Eye (tissue), 1 donor: ENCODE results near the gene PPARD.
"Not testable (repeated sequence)": the region's sequence is repeated elsewhere in the genome, so short reads cannot be mapped to it uniquely, and the experiment has no call there.

ENCODE experiments used
- DNase-seq: peaks from one replicate; pipeline ENCODE4 v3.0.0-alpha.2; 2015

Gene PPARD

DNA sequence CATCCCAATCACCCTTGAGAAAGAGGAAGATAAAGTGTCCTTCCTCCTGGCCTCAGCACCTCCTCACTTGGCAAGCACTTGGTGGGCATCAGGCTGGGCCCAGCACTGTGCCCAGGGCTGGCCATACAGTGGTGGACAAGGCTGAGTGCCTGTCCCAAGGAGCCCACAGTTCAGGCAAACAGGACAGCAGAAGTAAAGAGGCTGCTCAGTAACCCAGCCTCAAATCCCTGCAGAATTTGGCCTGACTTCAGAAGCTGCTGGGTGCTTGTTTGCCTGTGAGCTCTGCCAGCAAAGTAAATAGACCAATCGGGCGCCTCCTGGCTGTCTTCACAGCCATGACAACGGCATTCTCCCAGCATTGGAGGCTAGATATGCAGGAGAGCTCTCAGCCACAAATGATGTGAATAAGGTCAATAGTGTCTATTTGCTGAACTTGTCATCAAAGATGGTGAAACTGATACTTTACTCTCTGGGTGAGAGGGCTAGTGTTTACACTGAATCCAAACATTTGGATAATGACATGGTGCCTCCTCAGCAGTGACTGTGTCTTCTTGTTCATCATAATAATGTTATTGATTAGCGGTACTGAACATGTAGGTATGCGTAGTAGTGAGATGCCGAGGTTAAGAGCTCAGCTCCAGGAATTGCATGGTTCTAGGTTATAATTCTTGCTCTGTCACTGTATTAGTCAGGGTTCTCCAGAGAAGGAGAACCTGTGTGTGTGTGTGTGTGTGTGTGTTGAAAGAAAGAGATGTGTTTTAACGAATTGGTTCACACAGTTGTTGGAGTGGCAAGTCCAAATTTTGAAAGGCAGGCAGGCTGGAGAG lies 72.9 kb downstream of the PPARD start:
- DNase-seq, result peak; percentile 70

DNA sequence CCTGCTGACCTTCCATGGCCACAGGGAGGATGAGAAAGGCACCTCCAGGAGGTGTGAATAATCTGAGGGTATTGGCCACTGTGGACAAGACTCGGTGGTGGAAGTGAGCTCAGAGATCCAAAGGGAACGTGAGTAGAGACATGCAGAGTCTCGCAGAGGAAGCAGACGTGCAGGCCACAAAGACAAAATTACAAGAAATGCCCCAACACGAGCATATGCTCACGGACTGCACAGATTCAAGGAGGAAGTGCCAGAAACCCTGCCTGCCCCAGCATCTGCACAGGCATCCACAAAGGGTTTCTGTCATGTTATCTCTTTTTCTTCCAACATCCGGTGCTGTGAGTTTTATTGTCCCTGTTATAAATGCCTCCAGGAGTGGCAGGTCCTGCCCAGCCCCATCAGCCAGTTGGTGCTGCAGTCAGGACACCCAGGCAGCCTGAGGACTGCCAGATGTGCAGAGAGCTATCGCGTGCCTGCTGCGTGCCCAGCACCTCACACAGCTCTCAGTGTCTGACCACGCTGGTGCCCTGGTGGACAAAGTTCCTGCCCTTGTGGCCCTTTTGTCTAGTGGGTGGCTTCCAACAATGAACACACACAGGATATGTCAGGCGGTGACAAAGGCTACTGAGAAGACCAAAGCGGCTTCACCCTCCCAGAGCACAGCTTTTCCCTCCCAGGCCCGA lies 75.8 kb downstream of the PPARD start:
- no peak for DNase-seq

GRCh38 chr6:35419417-35419816 lies 77.1 kb downstream of the PPARD start:
- no peak for DNase-seq

DNA sequence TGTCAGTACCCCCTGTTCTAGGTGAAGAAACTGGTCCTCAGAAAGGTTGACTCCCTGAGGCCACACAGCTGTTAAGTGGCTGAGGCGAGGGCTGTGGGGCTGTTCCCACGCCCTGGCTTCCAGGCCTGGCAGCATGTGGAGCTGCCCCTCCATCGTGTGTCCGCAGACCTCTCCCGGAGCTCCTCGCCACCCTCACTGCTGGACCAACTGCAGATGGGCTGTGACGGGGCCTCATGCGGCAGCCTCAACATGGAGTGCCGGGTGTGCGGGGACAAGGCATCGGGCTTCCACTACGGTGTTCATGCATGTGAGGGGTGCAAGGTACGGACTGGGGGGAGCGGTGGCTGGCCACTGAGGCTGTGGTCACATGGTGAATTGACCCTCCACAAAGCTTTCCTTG lies 77.6 kb downstream of the PPARD start:
- no peak for DNase-seq

- peak; percentile 14 for DNase-seq
Observed at GRCh38 chr6:35425284-35425683, 82.9 kb downstream of the PPARD start.

DNA sequence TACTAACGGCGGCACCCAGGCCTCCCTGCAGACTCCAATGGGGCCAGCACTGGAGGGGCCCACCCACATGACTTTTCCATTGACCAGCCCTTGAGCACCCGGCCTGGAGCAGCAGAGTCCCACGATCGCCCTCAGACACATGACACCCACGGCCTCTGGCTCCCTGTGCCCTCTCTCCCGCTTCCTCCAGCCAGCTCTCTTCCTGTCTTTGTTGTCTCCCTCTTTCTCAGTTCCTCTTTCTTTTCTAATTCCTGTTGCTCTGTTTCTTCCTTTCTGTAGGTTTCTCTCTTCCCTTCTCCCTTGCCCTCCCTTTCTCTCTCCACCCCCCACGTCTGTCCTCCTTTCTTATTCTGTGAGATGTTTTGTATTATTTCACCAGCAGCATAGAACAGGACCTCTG lies 83.7 kb downstream of the PPARD start:
- DNase-seq, result no peak

GRCh38 chr6:35427435-35427834 lies 85.1 kb downstream of the PPARD start:
- DNase-seq, result no peak

- DNase-seq, result no peak
Observed at GRCh38 chr6:35427851-35428321, 85.5 kb downstream of the PPARD start.

GRCh38 chr6:35428421-35429149 lies 86.2 kb downstream of the PPARD start:
- DNase-seq, result no peak

DNA sequence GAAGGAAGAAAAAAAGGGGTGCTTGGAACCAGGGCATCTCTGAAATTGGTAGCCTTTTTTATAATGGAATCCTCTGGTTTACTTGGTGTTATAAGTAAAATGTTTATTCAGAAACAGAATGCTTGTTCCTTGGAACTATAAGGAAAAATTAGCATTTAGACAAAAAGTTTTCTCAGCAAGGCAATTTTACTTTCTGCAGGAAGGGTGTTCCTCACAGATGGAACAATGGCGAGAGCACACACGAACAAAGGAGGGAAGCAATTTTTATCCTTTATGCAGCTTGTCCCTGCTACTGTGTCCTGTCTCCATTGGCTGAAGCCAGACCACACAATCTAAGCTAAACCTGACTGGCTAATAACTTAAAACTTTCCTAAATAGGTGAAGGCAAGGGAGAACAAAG lies 87.1 kb downstream of the PPARD start:
- DNase-seq, result no peak

DNA sequence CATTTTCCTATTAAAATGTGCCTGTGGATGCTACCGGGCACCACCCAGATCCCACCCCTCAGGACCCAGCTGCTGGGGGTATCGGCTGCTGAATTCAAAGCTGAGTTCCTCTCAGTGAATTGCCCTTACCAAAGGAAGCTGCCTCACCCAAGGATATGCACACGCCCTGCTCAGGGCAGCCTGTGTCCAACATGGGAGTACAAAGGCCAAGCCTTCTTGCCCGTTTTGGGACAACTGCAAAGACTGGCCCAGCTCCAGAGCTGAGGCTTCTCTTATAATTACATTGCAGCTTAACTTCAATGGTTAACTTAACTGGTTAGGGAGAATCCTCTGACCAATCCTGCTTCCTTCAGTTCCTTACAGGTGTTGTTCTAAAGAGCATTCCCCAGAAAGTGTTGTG lies 89.9 kb downstream of the PPARD start:
- DNase-seq, result no peak

DNA sequence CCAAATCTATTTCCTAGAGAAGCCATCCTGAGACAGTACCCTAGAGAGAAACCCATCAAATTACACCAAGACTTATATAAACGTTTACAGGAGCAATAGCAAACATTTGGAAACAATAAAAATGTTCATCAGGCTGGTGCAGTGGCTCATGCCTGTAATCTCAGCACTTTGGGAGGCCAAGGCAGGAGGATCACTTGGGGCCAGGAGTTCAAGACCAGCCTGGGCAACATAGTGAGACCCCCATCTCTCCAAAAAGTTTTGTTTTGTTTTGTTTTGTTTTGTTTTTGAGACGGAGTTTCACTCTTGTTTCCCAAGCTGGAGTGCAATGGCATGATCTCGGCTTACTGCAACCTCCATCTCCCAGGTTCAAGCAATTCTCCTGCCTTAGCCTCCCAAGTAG lies 90.3 kb downstream of the PPARD start:
- not testable (repeated sequence) for DNase-seq

- no peak for DNase-seq
Observed at GRCh38 chr6:35435074-35435837, 92.9 kb downstream of the PPARD start.

- no peak for DNase-seq
Observed at GRCh38 chr6:35436071-35436857, 93.9 kb downstream of the PPARD start.

DNA sequence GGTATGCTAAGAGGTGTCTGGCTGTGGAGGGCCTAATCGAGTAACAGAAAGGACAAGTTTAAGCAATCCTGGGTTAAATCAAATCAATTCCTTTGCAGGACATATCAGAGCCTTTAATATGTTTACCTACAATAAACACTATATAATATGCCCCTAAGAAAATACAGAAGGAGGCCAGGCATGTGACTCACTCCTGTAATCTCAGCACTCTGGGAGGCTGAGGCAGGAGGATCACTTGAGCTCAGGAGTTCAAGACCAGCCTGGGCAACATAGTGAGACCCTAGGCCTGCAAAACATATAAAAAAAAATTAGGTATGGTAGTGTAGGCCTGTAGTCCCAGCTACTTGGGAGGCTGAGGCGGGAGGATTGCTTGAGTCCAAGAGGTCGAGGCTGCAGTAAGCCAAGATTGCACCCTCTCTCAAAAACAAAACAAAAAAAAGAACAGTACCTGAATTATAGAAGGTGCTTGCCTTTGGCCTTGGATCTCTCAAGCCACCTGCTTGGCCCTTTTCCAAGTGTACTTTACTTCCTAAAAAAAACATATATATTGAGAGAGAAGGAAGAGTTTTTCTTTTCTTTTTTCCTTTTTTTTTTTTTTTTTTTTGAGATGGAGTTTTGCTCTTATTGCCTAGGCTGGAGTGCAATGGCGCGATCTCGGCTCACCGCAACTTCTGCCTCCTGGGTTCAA lies 96.2 kb downstream of the PPARD start:
- DNase-seq, result not testable (repeated sequence)

GRCh38 chr6:35439308-35439707 lies 97.0 kb downstream of the PPARD start:
- no peak for DNase-seq

DNA sequence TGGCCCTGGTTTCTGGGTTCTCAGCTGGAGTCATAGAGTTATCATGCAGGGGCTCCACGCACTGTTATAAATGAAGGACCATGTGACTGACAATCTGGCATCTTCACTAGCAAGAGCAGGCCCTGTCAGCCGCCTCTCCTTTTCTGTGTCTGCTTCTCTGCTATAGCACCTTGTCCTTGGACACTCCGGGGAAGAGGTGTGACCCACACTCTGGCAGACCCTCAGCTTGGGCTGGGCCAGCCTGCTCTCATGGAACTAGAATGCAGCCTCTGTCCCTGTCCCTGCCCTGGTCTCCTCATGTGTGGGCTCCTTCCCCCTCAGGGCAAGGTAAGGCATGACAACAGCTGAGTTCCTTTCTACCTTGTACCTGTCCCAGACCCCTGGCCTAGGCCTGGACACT lies 98.8 kb downstream of the PPARD start:
- DNase-seq, result no peak

DNA sequence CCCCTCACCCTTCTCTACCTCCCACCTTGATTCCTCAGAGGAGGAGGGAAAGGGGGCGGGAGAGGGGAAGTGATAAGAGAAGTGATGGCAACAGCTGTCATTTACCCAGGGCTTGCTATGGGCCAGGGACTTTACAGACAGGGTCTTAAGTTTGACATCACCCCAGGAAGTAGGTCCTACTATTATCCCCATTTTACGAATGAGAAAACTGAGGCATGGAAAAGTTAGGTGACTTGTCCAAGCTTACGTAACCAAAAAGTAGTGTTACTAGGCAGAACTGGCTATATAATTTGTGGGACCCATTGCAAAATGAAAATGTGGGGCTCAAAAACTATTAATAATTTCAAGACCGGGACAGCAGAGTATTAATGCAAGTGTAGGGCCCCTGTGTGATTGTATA lies 99.3 kb downstream of the PPARD start:
- no peak for DNase-seq

GRCh38 chr6:35442693-35443092 lies 100.3 kb downstream of the PPARD start:
- no peak for DNase-seq

DNA sequence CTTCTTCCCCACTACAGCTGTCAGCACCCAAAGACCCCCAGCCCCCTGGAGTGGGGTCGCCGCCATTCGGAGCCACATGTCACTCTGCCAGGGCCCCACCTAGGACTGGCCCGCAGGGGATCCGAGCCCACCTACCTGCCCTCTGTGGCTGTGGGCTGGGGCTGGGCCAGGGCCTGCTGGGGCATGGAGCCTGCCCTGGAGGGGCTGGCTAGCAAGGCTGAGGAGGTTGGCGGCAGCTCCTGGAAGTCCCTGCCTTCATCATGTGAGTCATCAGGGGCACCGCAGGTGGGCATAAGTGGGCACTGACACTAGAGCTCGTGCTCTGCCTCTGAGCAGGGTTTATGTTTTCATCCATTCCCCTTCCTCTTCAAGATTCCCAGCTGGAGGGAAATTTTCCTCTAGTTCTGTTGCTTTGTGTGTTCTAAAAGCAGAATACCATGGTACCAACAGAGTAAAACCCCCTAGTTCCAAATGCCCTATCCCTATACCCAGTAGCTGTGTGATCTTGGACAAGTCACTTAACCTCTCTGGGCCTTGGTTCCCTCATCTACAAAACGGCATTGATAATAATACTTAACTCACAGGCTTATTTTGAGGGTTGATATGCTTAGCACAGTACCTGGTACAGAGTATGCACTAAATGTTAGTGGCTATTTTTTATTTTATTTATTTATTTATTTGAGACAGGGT lies 101.1 kb downstream of the PPARD start:
- DNase-seq, result no peak

DNA sequence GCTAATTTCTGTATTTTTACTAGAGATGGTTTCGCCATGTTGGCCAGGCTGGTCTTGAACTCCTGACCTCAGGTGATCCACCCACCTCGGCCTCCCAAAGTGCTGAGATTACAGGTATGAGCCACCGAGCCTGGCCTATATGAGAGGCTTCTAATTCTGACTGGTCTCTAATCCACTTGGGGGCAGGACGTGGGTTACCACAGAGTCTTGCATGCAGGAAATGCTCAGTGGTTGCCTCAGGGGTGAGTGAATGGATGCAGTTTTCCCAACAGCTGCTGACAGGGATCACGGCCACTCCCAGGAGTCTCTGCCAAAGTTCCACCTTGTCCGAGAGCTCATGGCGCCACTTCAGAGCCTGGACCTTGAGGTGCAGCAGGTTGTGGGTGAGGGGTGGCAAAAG lies 103.3 kb downstream of the PPARD start:
- no peak for DNase-seq
